Neural progenitor cell (in vitro differentiated cells): Measurements from ENCODE around the gene TNFRSF25. TPM values are rescaled to one million over a fixed set of nuclear protein-coding genes. Genes with fewer than 3 reads are reported as not detected.

Experiments
- DNase-seq: peaks from one replicate; pipeline ENCODE4 v3.0.0-alpha.2; 2016; ENCODE audit warnings: low spot score
- H2AFZ ChIP-seq: fragments of 200-600 bp; sonication (generic); replicated peaks from 2 replicates; pipeline ENCODE4 v1.6.1; 2016; ENCODE audit warnings: antibody characterized with exemption
- H3F3A ChIP-seq: fragments of 200-600 bp; sonication (generic); 2 replicates; pipeline ENCODE4 v1.6.1; 2016; ENCODE audit warnings: antibody characterized with exemption, low read depth
- H3K27ac ChIP-seq: fragments of 200-600 bp; sonication (generic); 2 replicates; pipeline ENCODE4 v1.5.1; 2016; ENCODE audit warnings: mild to moderate bottlenecking
- H3K27me3 ChIP-seq: fragments of 200-600 bp; sonication (generic); 2 replicates; pipeline ENCODE4 v1.6.1; 2016; ENCODE audit warnings: mild to moderate bottlenecking, moderate library complexity
- H3K36me3 ChIP-seq: fragments of 200-600 bp; sonication (generic); 2 replicates; pipeline ENCODE4 v1.5.1; 2016
- H3K4me1 ChIP-seq: fragments of 200-600 bp; sonication (generic); 2 replicates; pipeline ENCODE4 v1.6.1; 2016; ENCODE audit warnings: mixed run types
- H3K4me2 ChIP-seq: fragments of 200-600 bp; sonication (generic); 2 replicates; pipeline ENCODE4 v1.6.1; 2016
- H3K4me3 ChIP-seq: fragments of 200-600 bp; sonication (generic); 2 replicates; pipeline ENCODE4 v1.5.1; 2016
- H3K79me2 ChIP-seq: fragments of 200-600 bp; sonication (generic); 2 replicates; pipeline ENCODE4 v1.6.1; 2016; ENCODE audit warnings: low read depth
- H3K9ac ChIP-seq: fragments of 200-600 bp; sonication (generic); 2 replicates; pipeline ENCODE4 v1.6.1; 2016
- H3K9me3 ChIP-seq: fragments of 200-600 bp; sonication (generic); 2 replicates; pipeline ENCODE4 v1.5.1; 2016; ENCODE audit warnings: low read depth
- H4K20me1 ChIP-seq: fragments of 200-600 bp; sonication (generic); 2 replicates; pipeline ENCODE4 v1.6.1; 2016; ENCODE audit warnings: low read depth
- H3K27ac Mint-ChIP-seq: 3 replicates; pipeline ENCODE4 v1.8.0; 2021; ENCODE audit warnings: mixed read lengths
- H3K27me3 Mint-ChIP-seq: 2 replicates; pipeline ENCODE4 v1.8.0; 2022; ENCODE audit warnings: low read depth, mild to moderate bottlenecking, inconsistent platforms, moderate library complexity, mixed read lengths; ENCODE audit not compliant: insufficient read depth
- H3K36me3 Mint-ChIP-seq: 3 replicates; pipeline ENCODE4 v1.8.0; 2021; ENCODE audit warnings: mixed read lengths
- H3K4me1 Mint-ChIP-seq: 3 replicates; pipeline ENCODE4 v1.8.0; 2021; ENCODE audit warnings: mixed read lengths
- H3K4me3 Mint-ChIP-seq: 3 replicates; pipeline ENCODE4 v1.8.0; 2021; ENCODE audit warnings: mild to moderate bottlenecking, moderate library complexity, mixed read lengths
- H3K9me3 Mint-ChIP-seq: 3 replicates; pipeline ENCODE4 v1.8.0; 2020; ENCODE audit warnings: mixed read lengths
- CTCF ChIP-seq: fragments of 200-600 bp; sonication (generic); IDR thresholded peaks from 2 replicates; pipeline ENCODE4 v1.5.1; 2017; ENCODE audit warnings: antibody characterized with exemption, mild to moderate bottlenecking
- EZH2 ChIP-seq: fragments of 200-600 bp; sonication (generic); IDR thresholded peaks from 2 replicates; pipeline ENCODE4 v1.6.1; 2017; ENCODE audit warnings: antibody characterized with exemption, mild to moderate bottlenecking, moderate library complexity
- EZH2phosphoT487 ChIP-seq: fragments of 200-600 bp; sonication (generic); IDR thresholded peaks from 2 replicates; pipeline ENCODE4 v1.6.1; 2017; ENCODE audit warnings: antibody characterized with exemption
- total RNA-seq: library from RNA; depleted of rRNA; stranded (reverse); fragments of >200 nt; gene quantifications from 2 replicates; pipeline ENCODE4 v1.2.3, GENCODE V29; 2015; ENCODE audit warnings: low replicate concordance

TNFRSF25 gene
- total RNA-seq, 1 donor from 2014 or later: 15.6 TPM

- Mint-ChIP-seq H3K4me3 (no peak overlapping the region), H3K36me3 (no peaks in the 10 kb centered on the region), H3K27ac (no peak overlapping the region), H3K9me3 (no peaks in the 10 kb centered on the region), H3K27me3 (no peaks in the 10 kb centered on the region), H3K4me1 (peaks cover 15% of the 10 kb centered on the region)
- Histone ChIP-seq H3K4me2 (no peak overlapping the region), H3K4me1 (peaks cover 12% of the 10 kb centered on the region), H3K36me3 (no peaks in the 10 kb centered on the region), H3K79me2 (no peaks in the 10 kb centered on the region), H3K9me3 (no peaks in the 10 kb centered on the region), H3F3A (no peaks in the 10 kb centered on the region), H3K27ac (no peak overlapping the region), H3K27me3 (no peaks in the 10 kb centered on the region), H3K4me3 (no peak overlapping the region), H3K9ac (no peak overlapping the region), H2AFZ (no peak overlapping the region), H4K20me1 (no peaks in the 10 kb centered on the region)
- TF ChIP-seq CTCF (no peak), EZH2phosphoT487 (no peak), EZH2 (no peak)
- no peak for DNase-seq
Measured at GRCh38 chr1:6510493-6510892, 44.5 kb upstream of the TNFRSF25 start.

- Histone ChIP-seq H2AFZ (no peak overlapping the region), H3K9me3 (no peaks in the 10 kb centered on the region), H3F3A (no peaks in the 10 kb centered on the region), H3K4me2 (no peak overlapping the region), H3K4me3 (no peak overlapping the region), H3K4me1 (peaks cover 12% of the 10 kb centered on the region), H3K27me3 (no peaks in the 10 kb centered on the region), H3K36me3 (no peaks in the 10 kb centered on the region), H3K27ac (no peak overlapping the region), H3K9ac (no peak overlapping the region), H3K79me2 (no peaks in the 10 kb centered on the region), H4K20me1 (no peaks in the 10 kb centered on the region)
- H3K4me1 Mint-ChIP-seq: peaks cover 19% of the 10 kb centered on the region
- no peak overlapping the region for H3K4me3 Mint-ChIP-seq
- TF ChIP-seq CTCF (no peak), EZH2 (no peak), EZH2phosphoT487 (no peak)
- H3K27ac Mint-ChIP-seq: no peak overlapping the region
- no peaks in the 10 kb centered on the region for H3K36me3 Mint-ChIP-seq
- no peak for DNase-seq
- no peaks in the 10 kb centered on the region for H3K9me3 Mint-ChIP-seq
- H3K27me3 Mint-ChIP-seq: no peaks in the 10 kb centered on the region
Measured at GRCh38 chr1:6509919-6510291, 43.9 kb upstream of the TNFRSF25 start.

- Histone ChIP-seq H3K79me2 (no peaks in the 10 kb centered on the region), H3K27me3 (no peaks in the 10 kb centered on the region), H3K4me1 (peaks cover 12% of the 10 kb centered on the region), H3F3A (no peaks in the 10 kb centered on the region), H4K20me1 (no peaks in the 10 kb centered on the region), H3K36me3 (no peaks in the 10 kb centered on the region), H3K4me3 (no peak overlapping the region), H3K9ac (no peak overlapping the region), H3K27ac (no peak overlapping the region), H2AFZ (no peak overlapping the region), H3K4me2 (no peak overlapping the region), H3K9me3 (no peaks in the 10 kb centered on the region)
- Mint-ChIP-seq H3K27ac (no peak overlapping the region), H3K36me3 (no peaks in the 10 kb centered on the region), H3K27me3 (peaks cover 1% of the 10 kb centered on the region), H3K9me3 (no peaks in the 10 kb centered on the region), H3K4me3 (no peak overlapping the region), H3K4me1 (peaks cover 20% of the 10 kb centered on the region)
- TF ChIP-seq EZH2: no peak
- TF ChIP-seq CTCF: no peak
- no peak for TF ChIP-seq EZH2phosphoT487
- no peak for DNase-seq
Measured at GRCh38 chr1:6509220-6509918, 43.4 kb upstream of the TNFRSF25 start.
